ENCODE measurements around the gene SBNO1.

GRCh38 chr12:123258593-123258992, 106.1 kb downstream of the SBNO1 start:
- TF ChIP-seq CTCF (IDR thresholded peaks at IDR 0.05; ENCODE audit: low read length) = no peak
- TF ChIP-seq EZH2phosphoT487 (IDR thresholded peaks at IDR 0.05; ENCODE audit: low read length) = no peak
